IPS-18a (cell line): Measurements from ENCODE around the gene ITFG1.

Source experiments
- H3K27ac ChIP-seq: one replicate; pipeline ENCODE4 v1.5.1; 2013; ENCODE audit warnings: low read length
- H3K27me3 ChIP-seq: one replicate; pipeline ENCODE4 v1.6.1; 2013; ENCODE audit warnings: mild to moderate bottlenecking, low read length; ENCODE audit not compliant: control insufficient read depth, insufficient read depth
- H3K36me3 ChIP-seq: one replicate; pipeline ENCODE4 v1.6.1; 2013; ENCODE audit warnings: low read depth, low read length; ENCODE audit not compliant: control insufficient read depth
- H3K4me1 ChIP-seq: one replicate; pipeline ENCODE4 v1.6.1; 2013; ENCODE audit warnings: low read depth, low read length; ENCODE audit not compliant: control insufficient read depth
- H3K4me3 ChIP-seq: one replicate; pipeline ENCODE4 v1.5.1; 2013; ENCODE audit warnings: low read length
- H3K9ac ChIP-seq: one replicate; pipeline ENCODE4 v1.6.1; 2013; ENCODE audit warnings: mild to moderate bottlenecking, low read length, moderate library complexity
- H3K9me3 ChIP-seq: one replicate; pipeline ENCODE4 v1.6.1; 2013; ENCODE audit warnings: low read depth, low read length; ENCODE audit not compliant: control insufficient read depth

The ITFG1 gene

GRCh38 chr16:47110939-47111338 lies 349.9 kb downstream of the ITFG1 start:
- no peak overlapping the region for H3K4me3 ChIP-seq
- no peaks in the 10 kb centered on the region for H3K4me1 ChIP-seq
- H3K27ac ChIP-seq = no peak overlapping the region
- no peaks in the 10 kb centered on the region for H3K27me3 ChIP-seq
- H3K9me3 ChIP-seq = no peaks in the 10 kb centered on the region
- H3K36me3 ChIP-seq = peaks cover 4% of the 10 kb centered on the region
- H3K9ac ChIP-seq = no peak overlapping the region

DNA sequence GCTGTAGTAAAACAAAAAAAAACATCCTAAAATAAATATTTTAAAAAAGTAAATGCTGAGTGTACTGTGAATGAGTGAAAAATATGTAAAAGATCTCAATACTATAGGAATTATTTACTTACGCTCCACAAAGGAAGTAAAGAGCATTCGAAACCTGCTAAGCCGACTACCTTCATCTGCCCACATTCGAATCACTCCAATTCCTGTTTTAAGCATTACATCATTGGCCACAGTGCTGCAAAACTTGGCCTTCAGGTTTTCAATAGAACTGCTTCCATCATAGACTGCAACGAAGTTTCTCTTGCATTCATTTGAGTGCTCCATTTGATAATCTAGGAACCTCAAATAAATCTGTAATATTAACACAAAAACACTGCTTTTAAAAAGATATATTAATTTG lies 351.5 kb downstream of the ITFG1 start:
- Histone ChIP-seq H3K9me3 (no peaks in the 10 kb centered on the region), H3K4me3 (no peak overlapping the region), H3K9ac (no peak overlapping the region), H3K36me3 (peaks cover 4% of the 10 kb centered on the region), H3K27ac (no peak overlapping the region), H3K27me3 (no peaks in the 10 kb centered on the region), H3K4me1 (no peaks in the 10 kb centered on the region)
